Transverse colon (tissue), 4 donors: ENCODE results near the gene STK32B. TPM values are rescaled to one million over a fixed set of nuclear protein-coding genes. Genes with fewer than 3 reads are reported as not detected.

Experiments
- DNase-seq: peaks from one replicate; pipeline ENCODE4 v3.0.0-alpha.2; 2019
- H3K27ac ChIP-seq, 4 donors: fragments of 200-600 bp; sonication (generic); 2 replicates each; pipeline ENCODE4 v1.5.1; 2016 to 2018; ENCODE audit warnings: inconsistent platforms in 4 of 4
- H3K27me3 ChIP-seq: fragments of 200-600 bp; sonication (generic); 2 replicates; pipeline ENCODE4 v1.5.1; 2017; ENCODE audit warnings: inconsistent platforms
- H3K36me3 ChIP-seq, 4 donors: fragments of 200-600 bp; sonication (generic); 2 replicates each; pipeline ENCODE4 v1.5.1; 2017 to 2019; ENCODE audit warnings: inconsistent platforms in 4 of 4
- H3K4me1 ChIP-seq, 4 donors: fragments of 200-600 bp; sonication (generic); 2 replicates each; pipeline ENCODE4 v1.5.1; 2017 to 2020; ENCODE audit warnings: inconsistent platforms in 4 of 4
- H3K4me3 ChIP-seq, 4 donors: fragments of 200-600 bp; sonication (generic); 1 replicate in 1 of 4; 2 replicates in 3 of 4; pipeline versions ENCODE4 v1.5.1 to v1.6.1; 2017 to 2019; ENCODE audit warnings: inconsistent platforms in 4 of 4
- H3K9me3 ChIP-seq, 2 donors: fragments of 200-600 bp; sonication (generic); 2 replicates each; pipeline ENCODE4 v1.5.1; 2017 to 2019; ENCODE audit warnings: inconsistent platforms in 2 of 2
- CTCF ChIP-seq, 5 experiments: fragments of 200-600 bp in 3 of 5; fragments of 450-650 bp in 2 of 5; sonication (generic) in 3 of 5; IDR thresholded peaks; 1 replicate in 2 of 5; 2 replicates in 3 of 5; pipeline ENCODE4 v1.5.1; 2016 to 2017; ENCODE audit warnings: antibody characterized with exemption in 5 of 5, inconsistent platforms in 3 of 5, mild to moderate bottlenecking in 2 of 5, moderate library complexity in 1 of 5
- EP300 ChIP-seq: sonication (generic); formaldehyde crosslinking; IDR thresholded peaks from one replicate; pipeline ENCODE4 v1.6.1; 2017; ENCODE audit warnings: antibody characterized with exemption, low read depth
- POLR2A ChIP-seq: fragments of 450-650 bp; IDR thresholded peaks from one replicate; pipeline ENCODE4 v1.6.1; 2016; ENCODE audit warnings: antibody characterized with exemption, mild to moderate bottlenecking, moderate library complexity
- POLR2AphosphoS5 ChIP-seq, 3 donors: sonication (generic); formaldehyde crosslinking; IDR thresholded peaks; one replicate each; pipeline ENCODE4 v1.6.1; 2016; ENCODE audit warnings: antibody characterized with exemption in 3 of 3
- whole genome bisulfite sequencing, 2 donors: methylation state at CpG; one replicate each; pipeline ENCODE4 v1.1.5; 2018; ENCODE audit warnings: low coverage in 1 of 2; 5-methylcytosine and 5-hydroxymethylcytosine counted together
- in situ Hi-C, 4 donors: fragments of 200-750 bp; cut with MboI; loops; one replicate each; pipeline versions ENCODE4 v1.15.0 to v1.15.1; 2017; ENCODE audit warnings: low sequenced_read_pairs in 3 of 4, low pct_ligation_motif_present in 1 of 4, low pct_unique_long_range_greater_than_20kb in 1 of 4
- intact Hi-C: fragments of 100-400 bp; cut with DNase I; formaldehyde crosslinking; loops from one replicate; pipeline ENCODE4 v1.15.1; 2023; ENCODE audit warnings: low total_unique reads
- total RNA-seq, 4 donors: library from RNA; depleted of rRNA; stranded (reverse); fragments of >200 nt; gene quantifications; one replicate each; pipeline ENCODE4 v1.1.0, GENCODE V29; 2016

STK32B gene
- total RNA-seq, 4 donors from 2014 or later: 0.37 to 1.1 (median 0.64) TPM

- peaks cover 5 to 11% of the 10 kb centered on the region in 2 donors for H3K9me3 ChIP-seq
- in situ Hi-C loops (no loop called here), intact Hi-C loops (no loop called here)
- H3K4me3 ChIP-seq: no peak overlapping the region
- H3K27ac ChIP-seq: no peak overlapping the region
- no peak for DNase-seq
- no peaks in the 10 kb centered on the region for H3K4me1 ChIP-seq
- no peaks in the 10 kb centered on the region for H3K27me3 ChIP-seq
- TF ChIP-seq POLR2AphosphoS5 (IDR thresholded peaks at IDR 0.05) (no peak), CTCF (IDR thresholded peaks at IDR 0.05) (no peak), POLR2A (no peak), EP300 (no peak)
- no peaks in the 10 kb centered on the region for H3K36me3 ChIP-seq
Observed at GRCh38 chr4:5222047-5222446, 170.8 kb downstream of the STK32B start.

- H3K36me3 ChIP-seq: no peaks in the 10 kb centered on the region
- intact Hi-C loops: no loop called here
Observed at GRCh38 chr4:5222951-5223350, 171.7 kb downstream of the STK32B start.

GRCh38 chr4:5224340-5224739 is 173.1 kb downstream of the STK32B start:
- Histone ChIP-seq H3K27me3 (no peaks in the 10 kb centered on the region), H3K36me3 (no peaks in the 10 kb centered on the region), H3K4me3 (no peak overlapping the region), H3K4me1 (no peaks in the 10 kb centered on the region), H3K9me3 (peaks cover 5 to 11% of the 10 kb centered on the region in 2 donors), H3K27ac (no peak overlapping the region)
- TF ChIP-seq EP300: no peak
- TF ChIP-seq POLR2AphosphoS5 (IDR thresholded peaks at IDR 0.05): no peak
- no peak for TF ChIP-seq CTCF (IDR thresholded peaks at IDR 0.05)
- TF ChIP-seq POLR2A: no peak
- no peak for DNase-seq
- 54 to 80% methylated on average over 1 of the region's 1 CpG for WGBS, 2 donors
- intact Hi-C loops: no loop called here
- in situ Hi-C loops: no loop called here

More at GRCh38 chr4:5222951-5223350, 171.7 kb downstream of the STK32B start:
- Histone ChIP-seq H3K27ac (no peak overlapping the region), H3K4me3 (no peak overlapping the region), H3K4me1 (no peaks in the 10 kb centered on the region), H3K9me3 (peaks cover 5 to 11% of the 10 kb centered on the region in 2 donors), H3K27me3 (no peaks in the 10 kb centered on the region)
- WGBS, 2 donors: 76% methylated on average over 1 of the region's 1 CpG; no CpG with 5 or more reads in 1 of the 2 donors
- in situ Hi-C loops: no loop called here
- TF ChIP-seq POLR2A: no peak
- no peak for TF ChIP-seq POLR2AphosphoS5 (IDR thresholded peaks at IDR 0.05)
- no peak for TF ChIP-seq EP300
- no peak for TF ChIP-seq CTCF (IDR thresholded peaks at IDR 0.05)
- DNase-seq: no peak

- intact Hi-C loops: no loop called here
- H3K4me1 ChIP-seq: no peaks in the 10 kb centered on the region
- TF ChIP-seq CTCF (IDR thresholded peaks at IDR 0.05) (no peak), POLR2A (no peak), POLR2AphosphoS5 (IDR thresholded peaks at IDR 0.05) (no peak), EP300 (no peak)
- H3K27me3 ChIP-seq: no peaks in the 10 kb centered on the region
- H3K27ac ChIP-seq: no peak overlapping the region
- H3K36me3 ChIP-seq: no peaks in the 10 kb centered on the region
- no peaks in the 10 kb centered on the region for H3K9me3 ChIP-seq
- in situ Hi-C loops: no loop called here
- 50 to 67% methylated on average over 1 of the region's 1 CpG for WGBS, 2 donors
- DNase-seq: no peak
- no peak overlapping the region for H3K4me3 ChIP-seq
Observed at GRCh38 chr4:5232549-5232948, 181.3 kb downstream of the STK32B start.
